GM23338 (cell line): ENCODE results near the gene TRIO. TPM values are rescaled to one million over a fixed set of nuclear protein-coding genes. Genes with fewer than 3 reads are reported as not detected.

Source experiments
- ATAC-seq: fragments of 200-7000 bp; cut with Tn5 transposase; 3 replicates; pipeline ENCODE4 v1.9.1; 2020
- DNase-seq: peaks from one replicate; pipeline ENCODE4 v3.0.0-alpha.2; 2015; ENCODE audit warnings: low spot score
- H2AFZ ChIP-seq: fragments of 200-600 bp; sonication (generic); 2 replicates; pipeline ENCODE4 v1.8.0; 2016; ENCODE audit warnings: antibody characterized with exemption, mild to moderate bottlenecking, moderate library complexity
- H3F3A ChIP-seq: fragments of 200-600 bp; sonication (generic); replicated peaks from 2 replicates; pipeline ENCODE4 v1.8.0; 2017; ENCODE audit warnings: antibody characterized with exemption, mixed run types, low read depth
- H3K27ac ChIP-seq: fragments of 200-600 bp; sonication (generic); 2 replicates; pipeline ENCODE4 v1.6.1; 2016; ENCODE audit warnings: low read depth
- H3K27me3 ChIP-seq: fragments of 200-600 bp; sonication (generic); 2 replicates; pipeline ENCODE4 v1.8.0; 2016; ENCODE audit warnings: mild to moderate bottlenecking, mixed run types, moderate library complexity; ENCODE audit not compliant: insufficient read depth
- H3K36me3 ChIP-seq: fragments of 200-600 bp; sonication (generic); 2 replicates; pipeline ENCODE4 v1.8.0; 2016; ENCODE audit warnings: mild to moderate bottlenecking; ENCODE audit not compliant: insufficient read depth
- H3K4me1 ChIP-seq: fragments of 200-600 bp; sonication (generic); 2 replicates; pipeline ENCODE4 v1.8.0; 2016; ENCODE audit warnings: mild to moderate bottlenecking, moderate library complexity; ENCODE audit not compliant: insufficient read depth
- H3K4me2 ChIP-seq: fragments of 200-600 bp; sonication (generic); 2 replicates; pipeline ENCODE4 v1.7.1; 2017; ENCODE audit warnings: mixed run types
- H3K4me3 ChIP-seq: fragments of 200-600 bp; sonication (generic); 2 replicates; pipeline ENCODE4 v1.6.1; 2016; ENCODE audit warnings: mixed run types
- H3K79me2 ChIP-seq: fragments of 200-600 bp; sonication (generic); replicated peaks from 2 replicates; pipeline ENCODE4 v1.8.0; 2017; ENCODE audit warnings: mild to moderate bottlenecking; ENCODE audit not compliant: insufficient read depth
- H3K9me2 ChIP-seq: fragments of 200-600 bp; sonication (generic); 2 replicates; pipeline ENCODE4 v1.8.0; 2017; ENCODE audit not compliant: insufficient read depth
- H4K20me1 ChIP-seq: fragments of 200-600 bp; sonication (generic); replicated peaks from 2 replicates; pipeline ENCODE4 v1.8.0; 2017; ENCODE audit warnings: mild to moderate bottlenecking; ENCODE audit not compliant: insufficient read depth
- H3K27ac Mint-ChIP-seq: 2 replicates; pipeline ENCODE4 v1.8.0; 2020; ENCODE audit warnings: inconsistent platforms, mild to moderate bottlenecking, moderate library complexity, mixed read lengths
- H3K27me3 Mint-ChIP-seq: 3 replicates; pipeline ENCODE4 v1.8.0; 2022; ENCODE audit warnings: low read depth, mild to moderate bottlenecking, moderate library complexity, mixed read lengths, inconsistent platforms; ENCODE audit not compliant: insufficient read depth, poor library complexity
- H3K36me3 Mint-ChIP-seq: 3 replicates; pipeline ENCODE4 v1.8.0; 2021; ENCODE audit warnings: low read depth, mild to moderate bottlenecking, inconsistent platforms, moderate library complexity, mixed read lengths
- H3K4me1 Mint-ChIP-seq: 3 replicates; pipeline ENCODE4 v1.8.0; 2020; ENCODE audit warnings: mild to moderate bottlenecking, inconsistent platforms, mixed read lengths
- H3K4me3 Mint-ChIP-seq: 3 replicates; pipeline ENCODE4 v1.8.0; 2021; ENCODE audit warnings: moderate library complexity, mild to moderate bottlenecking, inconsistent platforms, mixed read lengths
- H3K9me3 Mint-ChIP-seq: 3 replicates; pipeline ENCODE4 v1.8.0; 2020; ENCODE audit warnings: moderate library complexity, mild to moderate bottlenecking, inconsistent platforms, mixed read lengths
- CREB1 ChIP-seq: fragments of 250-450 bp; sonication (Bioruptor Pico); IDR thresholded peaks from 2 replicates; pipeline ENCODE4 v1.5.0; 2020; ENCODE audit warnings: low read depth, mild to moderate bottlenecking, moderate library complexity
- EZH2phosphoT487 ChIP-seq: fragments of 200-600 bp; sonication (generic); IDR thresholded peaks from one replicate; pipeline ENCODE4 v1.8.1; 2018; ENCODE audit warnings: antibody characterized with exemption; ENCODE audit not compliant: unreplicated experiment
- STAT1 ChIP-seq: IDR thresholded peaks from one replicate; pipeline ENCODE4 v1.6.1; 2016; ENCODE audit warnings: antibody characterized with exemption; ENCODE audit not compliant: unreplicated experiment
- ZNF114 ChIP-seq: fragments of 250-450 bp; sonication (Bioruptor Pico); IDR thresholded peaks from 2 replicates; pipeline ENCODE4 v1.5.0; 2020; ENCODE audit warnings: mild to moderate bottlenecking, moderate library complexity
- ZNF331 ChIP-seq: fragments of 250-450 bp; sonication (Bioruptor Pico); IDR thresholded peaks from 2 replicates; pipeline ENCODE4 v1.5.0; 2020; ENCODE audit warnings: low read depth, mild to moderate bottlenecking, moderate library complexity
- polyA plus RNA-seq: library from polyadenylated mRNA; unstranded; fragments of >200 nt; fragmentation: Nextera tagmentation; extraction: Ambion mirVana; gene quantifications from 2 replicates; pipeline ENCODE4 v1.2.1, GENCODE V29; 2016
- total RNA-seq: library from RNA; depleted of rRNA; stranded (reverse); fragments of >200 nt; shearing (Covaris generic); gene quantifications from 2 replicates; pipeline ENCODE4 v1.2.3, GENCODE V29; 2014
- TF ChIP-seq, protein P1 (sequence below), 2 experiments: fragments of 200-600 bp in 1 of 2; sonication (generic) in 1 of 2; conservative IDR thresholded peaks; 2 replicates each; pipeline versions ENCODE4 v1.5.1 to v1.6.1; 2016 to 2017; ENCODE audit warnings: antibody characterized with exemption in 2 of 2, low read depth in 2 of 2, mild to moderate bottlenecking in 2 of 2, moderate library complexity in 1 of 2
- TF ChIP-seq, protein P2 (sequence below): fragments of 250-450 bp; sonication (Bioruptor Pico); IDR thresholded peaks from 2 replicates; pipeline ENCODE4 v1.5.0; 2020; ENCODE audit warnings: mild to moderate bottlenecking, moderate library complexity

Gene TRIO
- total and polyA plus RNA-seq, 2 experiments from 2014 or later: 13.8 to 113 TPM

DNA sequence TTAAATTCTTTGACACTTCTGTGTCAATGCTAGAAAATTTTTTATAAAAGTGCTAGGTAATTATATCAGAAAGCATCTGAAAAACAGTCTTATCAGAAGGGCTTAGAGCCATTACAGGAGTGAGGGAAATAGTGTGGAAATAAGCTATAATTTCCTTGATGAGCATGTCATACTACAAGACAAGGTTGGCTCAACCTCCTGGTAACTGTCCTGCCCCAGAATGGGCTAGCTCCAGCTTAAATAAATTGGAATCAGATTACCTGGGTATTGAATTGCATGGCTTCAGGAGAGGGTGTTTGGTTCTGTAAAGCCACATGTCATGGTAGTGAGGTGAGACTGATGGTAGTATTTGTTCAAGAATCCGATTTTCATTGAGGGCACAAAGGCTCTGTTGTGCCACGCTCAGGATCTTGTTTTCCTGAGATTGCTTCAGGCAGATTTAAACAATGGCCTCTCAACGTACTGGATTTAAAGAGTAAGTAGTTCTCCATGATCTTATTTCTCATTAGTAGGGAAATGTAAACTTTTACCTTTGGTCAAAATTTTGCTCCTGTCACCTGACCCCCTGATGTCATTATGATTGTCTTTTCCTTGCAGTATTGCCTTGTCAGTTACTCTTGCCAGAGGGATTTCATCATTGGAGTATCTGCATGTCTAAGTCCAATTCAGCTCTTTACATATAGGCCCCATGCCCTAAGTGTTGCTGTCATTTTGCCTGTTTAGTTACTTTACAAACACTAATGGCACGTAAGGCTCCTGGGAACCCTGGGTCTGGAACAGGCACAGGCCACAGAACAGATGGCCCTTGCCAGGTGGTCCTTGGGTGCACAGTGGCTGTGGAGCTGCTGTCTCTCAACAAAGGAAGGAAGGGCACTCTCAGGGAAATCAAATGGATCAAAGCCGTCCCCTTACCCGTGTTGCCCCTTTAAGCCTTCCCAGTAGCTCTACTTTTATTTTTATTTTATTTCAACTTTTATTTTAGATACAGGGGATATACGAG is 21.3 kb downstream of the TRIO start:
- Mint-ChIP-seq H3K9me3 (peaks cover 10% of the 10 kb centered on the region; the same call in 2 of the 3 replicates), H3K36me3 (peaks cover 23% of the 10 kb centered on the region), H3K4me3 (no peak overlapping the region), H3K4me1 (peaks cover 55% of the 10 kb centered on the region), H3K27me3 (peaks cover 5% of the 10 kb centered on the region), H3K27ac (no peak overlapping the region)
- peaks cover 47% of the 10 kb centered on the region for H4K20me1 ChIP-seq
- TF ChIP-seq STAT1 (no peak), EZH2phosphoT487 (no peak), ZNF331 (CRISPR knock-in tag) (no peak), CREB1 (no peak), ZNF114 (CRISPR knock-in tag) (no peak)
- TF ChIP-seq, protein P1, sequence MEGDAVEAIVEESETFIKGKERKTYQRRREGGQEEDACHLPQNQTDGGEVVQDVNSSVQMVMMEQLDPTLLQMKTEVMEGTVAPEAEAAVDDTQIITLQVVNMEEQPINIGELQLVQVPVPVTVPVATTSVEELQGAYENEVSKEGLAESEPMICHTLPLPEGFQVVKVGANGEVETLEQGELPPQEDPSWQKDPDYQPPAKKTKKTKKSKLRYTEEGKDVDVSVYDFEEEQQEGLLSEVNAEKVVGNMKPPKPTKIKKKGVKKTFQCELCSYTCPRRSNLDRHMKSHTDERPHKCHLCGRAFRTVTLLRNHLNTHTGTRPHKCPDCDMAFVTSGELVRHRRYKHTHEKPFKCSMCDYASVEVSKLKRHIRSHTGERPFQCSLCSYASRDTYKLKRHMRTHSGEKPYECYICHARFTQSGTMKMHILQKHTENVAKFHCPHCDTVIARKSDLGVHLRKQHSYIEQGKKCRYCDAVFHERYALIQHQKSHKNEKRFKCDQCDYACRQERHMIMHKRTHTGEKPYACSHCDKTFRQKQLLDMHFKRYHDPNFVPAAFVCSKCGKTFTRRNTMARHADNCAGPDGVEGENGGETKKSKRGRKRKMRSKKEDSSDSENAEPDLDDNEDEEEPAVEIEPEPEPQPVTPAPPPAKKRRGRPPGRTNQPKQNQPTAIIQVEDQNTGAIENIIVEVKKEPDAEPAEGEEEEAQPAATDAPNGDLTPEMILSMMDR (conservative IDR thresholded peaks at IDR 0.05; ENCODE audit: low read depth in 2 of 2): no peak
- TF ChIP-seq, protein P2, sequence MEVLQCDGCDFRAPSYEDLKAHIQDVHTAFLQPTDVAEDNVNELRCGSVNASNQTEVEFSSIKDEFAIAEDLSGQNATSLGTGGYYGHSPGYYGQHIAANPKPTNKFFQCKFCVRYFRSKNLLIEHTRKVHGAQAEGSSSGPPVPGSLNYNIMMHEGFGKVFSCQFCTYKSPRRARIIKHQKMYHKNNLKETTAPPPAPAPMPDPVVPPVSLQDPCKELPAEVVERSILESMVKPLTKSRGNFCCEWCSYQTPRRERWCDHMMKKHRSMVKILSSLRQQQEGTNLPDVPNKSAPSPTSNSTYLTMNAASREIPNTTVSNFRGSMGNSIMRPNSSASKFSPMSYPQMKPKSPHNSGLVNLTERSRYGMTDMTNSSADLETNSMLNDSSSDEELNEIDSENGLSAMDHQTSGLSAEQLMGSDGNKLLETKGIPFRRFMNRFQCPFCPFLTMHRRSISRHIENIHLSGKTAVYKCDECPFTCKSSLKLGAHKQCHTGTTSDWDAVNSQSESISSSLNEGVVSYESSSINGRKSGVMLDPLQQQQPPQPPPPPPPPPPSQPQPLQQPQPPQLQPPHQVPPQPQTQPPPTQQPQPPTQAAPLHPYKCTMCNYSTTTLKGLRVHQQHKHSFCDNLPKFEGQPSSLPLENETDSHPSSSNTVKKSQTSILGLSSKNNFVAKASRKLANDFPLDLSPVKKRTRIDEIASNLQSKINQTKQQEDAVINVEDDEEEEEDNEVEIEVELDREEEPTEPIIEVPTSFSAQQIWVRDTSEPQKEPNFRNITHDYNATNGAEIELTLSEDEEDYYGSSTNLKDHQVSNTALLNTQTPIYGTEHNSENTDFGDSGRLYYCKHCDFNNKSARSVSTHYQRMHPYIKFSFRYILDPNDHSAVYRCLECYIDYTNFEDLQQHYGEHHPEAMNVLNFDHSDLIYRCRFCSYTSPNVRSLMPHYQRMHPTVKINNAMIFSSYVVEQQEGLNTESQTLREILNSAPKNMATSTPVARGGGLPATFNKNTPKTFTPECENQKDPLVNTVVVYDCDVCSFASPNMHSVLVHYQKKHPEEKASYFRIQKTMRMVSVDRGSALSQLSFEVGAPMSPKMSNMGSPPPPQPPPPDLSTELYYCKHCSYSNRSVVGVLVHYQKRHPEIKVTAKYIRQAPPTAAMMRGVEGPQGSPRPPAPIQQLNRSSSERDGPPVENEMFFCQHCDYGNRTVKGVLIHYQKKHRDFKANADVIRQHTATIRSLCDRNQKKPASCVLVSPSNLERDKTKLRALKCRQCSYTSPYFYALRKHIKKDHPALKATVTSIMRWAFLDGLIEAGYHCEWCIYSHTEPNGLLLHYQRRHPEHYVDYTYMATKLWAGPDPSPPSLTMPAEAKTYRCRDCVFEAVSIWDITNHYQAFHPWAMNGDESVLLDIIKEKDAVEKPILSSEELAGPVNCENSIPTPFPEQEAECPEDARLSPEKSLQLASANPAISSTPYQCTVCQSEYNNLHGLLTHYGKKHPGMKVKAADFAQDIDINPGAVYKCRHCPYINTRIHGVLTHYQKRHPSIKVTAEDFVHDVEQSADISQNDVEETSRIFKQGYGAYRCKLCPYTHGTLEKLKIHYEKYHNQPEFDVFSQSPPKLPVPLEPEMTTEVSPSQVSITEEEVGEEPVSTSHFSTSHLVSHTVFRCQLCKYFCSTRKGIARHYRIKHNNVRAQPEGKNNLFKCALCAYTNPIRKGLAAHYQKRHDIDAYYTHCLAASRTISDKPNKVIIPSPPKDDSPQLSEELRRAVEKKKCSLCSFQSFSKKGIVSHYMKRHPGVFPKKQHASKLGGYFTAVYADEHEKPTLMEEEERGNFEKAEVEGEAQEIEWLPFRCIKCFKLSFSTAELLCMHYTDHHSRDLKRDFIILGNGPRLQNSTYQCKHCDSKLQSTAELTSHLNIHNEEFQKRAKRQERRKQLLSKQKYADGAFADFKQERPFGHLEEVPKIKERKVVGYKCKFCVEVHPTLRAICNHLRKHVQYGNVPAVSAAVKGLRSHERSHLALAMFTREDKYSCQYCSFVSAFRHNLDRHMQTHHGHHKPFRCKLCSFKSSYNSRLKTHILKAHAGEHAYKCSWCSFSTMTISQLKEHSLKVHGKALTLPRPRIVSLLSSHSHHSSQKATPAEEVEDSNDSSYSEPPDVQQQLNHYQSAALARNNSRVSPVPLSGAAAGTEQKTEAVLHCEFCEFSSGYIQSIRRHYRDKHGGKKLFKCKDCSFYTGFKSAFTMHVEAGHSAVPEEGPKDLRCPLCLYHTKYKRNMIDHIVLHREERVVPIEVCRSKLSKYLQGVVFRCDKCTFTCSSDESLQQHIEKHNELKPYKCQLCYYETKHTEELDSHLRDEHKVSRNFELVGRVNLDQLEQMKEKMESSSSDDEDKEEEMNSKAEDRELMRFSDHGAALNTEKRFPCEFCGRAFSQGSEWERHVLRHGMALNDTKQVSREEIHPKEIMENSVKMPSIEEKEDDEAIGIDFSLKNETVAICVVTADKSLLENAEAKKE (CRISPR knock-in tag): no peak
- no peaks in the 10 kb centered on the region for H3F3A ChIP-seq
- H3K36me3 ChIP-seq: no peaks in the 10 kb centered on the region
- no peak overlapping the region for H3K4me2 ChIP-seq
- H3K27ac ChIP-seq: no peak overlapping the region
- peaks cover 100% of the 10 kb centered on the region for H3K79me2 ChIP-seq
- DNase-seq (no peak), ATAC-seq (no peak)
- H3K27me3 ChIP-seq: no peaks in the 10 kb centered on the region
- H3K9me2 ChIP-seq: no peaks in the 10 kb centered on the region
- peaks cover 26% of the 10 kb centered on the region for H3K4me1 ChIP-seq
- no peak overlapping the region for H3K4me3 ChIP-seq
- no peak overlapping the region for H2AFZ ChIP-seq
